Middle frontal gyrus (tissue), 1 donor: ENCODE results near the gene PPP1R3F.
"Not testable (repeated sequence)": the region's sequence is repeated elsewhere in the genome, so short reads cannot be mapped to it uniquely, and the experiment has no call there.

Experiments used
- DNase-seq: peaks from one replicate; pipeline ENCODE4 v3.0.0-alpha.2; 2015; ENCODE audit warnings: low spot score; ENCODE audit errors: extremely low spot score

Gene PPP1R3F

GRCh38 chrX:49308604-49309269, 39.1 kb downstream of the PPP1R3F start:
- DNase-seq = no peak

GRCh38 chrX:49309401-49309981, 39.9 kb downstream of the PPP1R3F start:
- no peak for DNase-seq

- no peak for DNase-seq
Observed at GRCh38 chrX:49310371-49310770, 40.8 kb downstream of the PPP1R3F start.

- no peak for DNase-seq
Observed at GRCh38 chrX:49312176-49312575, 42.6 kb downstream of the PPP1R3F start.

- DNase-seq = no peak
Observed at GRCh38 chrX:49316085-49316484, 46.5 kb downstream of the PPP1R3F start.

GRCh38 chrX:49321737-49322136, 52.1 kb downstream of the PPP1R3F start, which contains the start of gene GAGE12J:
TSS of gene GAGE12J (plus strand) at chrX:49322037. CDS start at chrX:49323194, 1,157 bp downstream.
- DNase-seq = not testable (repeated sequence)

- DNase-seq = not testable (repeated sequence)
Observed at GRCh38 chrX:49322266-49322665, 52.7 kb downstream of the PPP1R3F start.

- not testable (repeated sequence) for DNase-seq
Observed at GRCh38 chrX:49323735-49324134, 54.1 kb downstream of the PPP1R3F start.

- not testable (repeated sequence) for DNase-seq
Observed at GRCh38 chrX:49330421-49330820, 60.8 kb downstream of the PPP1R3F start.

- DNase-seq = not testable (repeated sequence)
Observed at GRCh38 chrX:49331282-49331681, 61.7 kb downstream of the PPP1R3F start, which contains the start of gene GAGE13. TSS of gene GAGE13 (plus strand) at chrX:49331582. CDS start at chrX:49332738, 1,156 bp downstream.

GRCh38 chrX:49331841-49332240, 62.2 kb downstream of the PPP1R3F start:
- DNase-seq = not testable (repeated sequence)
